HG02938 (cell line): ENCODE results near the gene ARMC3.

ENCODE experiments used
- ATAC-seq: cut with Tn5 transposase; IDR thresholded peaks from one replicate; pipeline ENCODE4 v1.9.1; 2021; ENCODE audit warnings: mild to moderate bottlenecking, moderate library complexity; ENCODE audit not compliant: unreplicated experiment

ARMC3 gene

GRCh38 chr10:22988581-22989360 is 60.9 kb downstream of the ARMC3 start:
- ATAC-seq, result peak; percentile 47

- no peak for ATAC-seq
These were observed 62.6 kb downstream of the ARMC3 start for GRCh38 chr10:22990443-22990842.

- no peak for ATAC-seq
These were observed 64.2 kb downstream of the ARMC3 start for GRCh38 chr10:22992075-22992474.

DNA sequence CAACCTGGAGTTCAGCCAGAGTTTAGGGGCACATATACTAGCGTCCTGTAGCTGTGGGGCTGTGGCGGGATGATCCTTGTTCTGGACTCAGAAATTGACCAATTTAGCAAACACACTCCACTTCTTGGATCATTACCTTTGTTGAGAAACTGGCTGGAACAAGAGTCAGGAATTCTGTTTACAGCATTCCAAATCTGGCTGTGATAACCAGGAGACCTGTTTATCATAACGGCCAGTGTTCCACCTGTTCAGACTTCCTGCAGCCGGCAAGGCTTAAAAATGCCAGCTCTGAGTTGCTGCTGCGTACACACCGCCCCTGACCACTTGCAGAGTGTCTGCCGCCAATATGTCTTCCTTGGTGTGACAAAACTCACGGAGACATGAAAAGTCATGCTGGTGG is 64.8 kb downstream of the ARMC3 start:
- ATAC-seq, result no peak

DNA sequence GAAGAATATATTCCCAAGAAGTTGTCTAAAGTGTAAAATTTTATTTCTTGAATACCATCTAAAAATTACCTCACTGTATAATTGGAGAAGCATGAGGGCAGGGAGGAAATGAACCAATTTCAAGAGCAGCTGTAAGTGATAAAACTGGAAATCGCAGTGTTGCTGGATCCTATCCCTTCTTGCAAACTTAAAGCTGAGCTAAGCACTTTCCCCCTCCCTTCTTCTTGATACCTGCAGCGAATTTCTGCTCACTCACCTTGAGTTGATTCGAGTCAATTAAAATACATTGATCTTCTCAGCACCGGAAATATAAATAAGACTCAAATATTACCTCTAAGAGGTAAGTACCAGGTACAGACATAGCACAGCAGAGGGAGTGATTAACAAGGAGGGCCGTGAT is 65.5 kb downstream of the ARMC3 start:
- ATAC-seq, result no peak

GRCh38 chr10:22997096-22997495 is 69.2 kb downstream of the ARMC3 start:
- ATAC-seq, result no peak

DNA sequence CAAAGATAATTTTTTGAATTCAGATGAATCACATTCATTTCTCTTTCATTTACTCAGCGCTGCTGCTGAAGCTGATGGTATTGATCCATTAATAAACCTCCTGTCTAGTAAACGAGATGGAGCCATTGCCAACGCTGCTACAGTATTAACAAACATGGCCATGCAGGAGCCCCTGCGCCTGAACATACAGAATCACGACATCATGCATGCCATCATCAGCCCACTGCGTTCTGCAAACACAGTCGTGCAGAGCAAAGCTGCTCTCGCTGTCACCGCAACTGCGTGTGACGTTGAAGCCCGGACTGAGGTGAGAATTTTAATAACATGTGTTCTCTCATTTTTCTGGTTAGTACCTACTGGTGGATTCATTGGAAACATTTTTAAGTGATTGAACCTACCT is 70.2 kb downstream of the ARMC3 start:
- no peak for ATAC-seq

DNA sequence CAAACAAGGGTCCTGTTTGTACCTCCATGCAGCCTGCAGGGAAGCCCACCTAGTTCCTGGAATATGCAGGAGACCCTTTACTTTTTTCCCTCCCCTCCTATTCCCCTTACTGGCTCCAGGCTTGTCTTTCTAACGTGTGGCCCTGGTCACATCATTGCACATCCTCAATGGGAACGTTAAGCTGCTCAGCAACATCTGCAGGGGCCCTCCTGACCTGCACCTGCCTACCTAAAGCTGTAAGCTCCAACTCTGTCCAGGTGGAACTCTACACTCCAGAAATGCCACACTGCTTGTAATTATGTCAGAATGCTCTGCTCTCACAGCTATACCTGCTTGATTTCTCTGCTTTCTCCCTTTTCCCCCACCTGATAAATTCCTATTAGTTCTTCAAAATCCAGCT is 72.1 kb downstream of the ARMC3 start:
- ATAC-seq, result no peak

- no peak for ATAC-seq
These were observed 74.2 kb downstream of the ARMC3 start for GRCh38 chr10:23001901-23002516.

GRCh38 chr10:23005150-23005549 is 77.3 kb downstream of the ARMC3 start:
- no peak for ATAC-seq

- ATAC-seq, result no peak
These were observed 85.9 kb downstream of the ARMC3 start for GRCh38 chr10:23013581-23014335.

GRCh38 chr10:23015021-23015707 is 87.3 kb downstream of the ARMC3 start:
- peak; percentile 72 for ATAC-seq

GRCh38 chr10:23016636-23017035 is 88.8 kb downstream of the ARMC3 start:
- no peak for ATAC-seq

DNA sequence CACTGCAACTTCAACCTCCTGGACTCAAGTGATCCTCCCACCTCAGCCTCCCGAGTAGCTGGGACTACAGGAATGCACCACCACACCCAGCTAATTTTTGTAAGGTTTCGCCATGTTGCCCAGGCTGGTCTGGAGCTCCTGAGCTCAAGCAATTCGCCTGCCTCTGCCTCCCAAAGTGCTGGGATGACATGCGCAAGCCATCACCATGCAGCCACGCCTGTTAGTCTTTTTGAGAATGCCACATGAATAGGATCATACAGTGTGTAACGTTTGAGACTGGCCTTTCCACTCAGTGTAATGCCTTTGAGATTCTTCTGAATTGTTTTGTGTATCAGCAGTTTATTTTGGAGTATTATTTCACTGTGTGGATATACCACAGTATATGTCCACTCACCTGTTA is 91.8 kb downstream of the ARMC3 start:
- ATAC-seq, result no peak

DNA sequence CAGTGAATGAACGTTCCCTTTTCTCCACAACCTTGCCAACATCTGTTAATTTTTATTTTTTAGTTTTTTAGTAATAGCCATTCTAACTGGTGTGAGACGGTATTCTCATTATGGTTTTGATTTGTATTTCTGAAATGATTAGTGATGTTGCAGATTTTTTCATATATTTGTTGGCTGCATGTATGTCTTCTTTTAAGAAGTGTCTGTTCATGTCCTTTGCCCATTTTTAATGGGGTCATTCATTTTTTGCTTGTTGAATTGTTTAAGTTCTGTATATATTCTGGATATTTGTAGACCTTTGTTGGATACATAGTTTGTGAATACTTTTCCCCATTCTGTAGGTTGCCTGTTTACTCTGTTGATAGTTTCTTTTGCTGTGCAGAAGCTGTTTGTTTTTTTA is 93.6 kb downstream of the ARMC3 start:
- no peak for ATAC-seq

GRCh38 chr10:23024002-23024401 is 96.1 kb downstream of the ARMC3 start:
- ATAC-seq, result no peak

- ATAC-seq, result no peak
These were observed 103.5 kb downstream of the ARMC3 start for GRCh38 chr10:23031318-23031717.

- no peak for ATAC-seq
These were observed 106.9 kb downstream of the ARMC3 start for GRCh38 chr10:23034790-23035189.

GRCh38 chr10:23035569-23035968 is 107.7 kb downstream of the ARMC3 start:
- no peak for ATAC-seq

DNA sequence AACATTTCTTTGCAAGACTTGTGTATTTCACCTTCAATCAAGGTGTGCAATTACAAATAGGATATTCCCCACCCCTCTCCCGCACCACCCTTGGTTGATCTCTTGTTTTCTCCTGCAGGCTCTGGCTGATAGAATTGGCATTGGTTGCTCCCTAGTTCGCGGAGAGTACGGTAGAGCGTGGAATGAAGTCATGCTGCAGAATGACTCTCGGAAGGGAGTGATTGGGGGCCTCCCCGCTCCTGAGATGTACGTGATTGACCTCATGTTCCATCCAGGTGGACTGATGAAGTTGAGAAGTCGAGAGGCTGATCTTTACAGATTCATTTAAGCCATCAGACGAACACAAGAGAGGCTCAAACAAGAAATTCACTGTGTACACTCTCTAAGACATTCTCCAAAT is 109.3 kb downstream of the ARMC3 start:
- no peak for ATAC-seq

- no peak for ATAC-seq
These were observed 109.7 kb downstream of the ARMC3 start for GRCh38 chr10:23037561-23037960.
